ENCODE data around the gene APBA1. TPM values are rescaled to one million over a fixed set of nuclear protein-coding genes. Genes with fewer than 3 reads are reported as not detected.

Gene APBA1
- total RNA-seq, 1 donor from 2014 or later, result 8.7 TPM

GRCh38 chr9:69494763-69495162 is 177.4 kb downstream of the APBA1 start:
- DNase-seq (ENCODE audit: low spot score in 2 of 2), result no peak
- Histone ChIP-seq H3K4me3 (no peak overlapping the region), H3K36me3 (no peaks in the 10 kb centered on the region), H3K9me3 (no peaks in the 10 kb centered on the region), H3K27me3 (no peaks in the 10 kb centered on the region), H3K27ac (no peak overlapping the region), H3K4me1 (no peaks in the 10 kb centered on the region)
- intact Hi-C loops (cut with DNase I), result no loop called here
- TF ChIP-seq CTCF (IDR thresholded peaks at IDR 0.05), result no peak

DNA sequence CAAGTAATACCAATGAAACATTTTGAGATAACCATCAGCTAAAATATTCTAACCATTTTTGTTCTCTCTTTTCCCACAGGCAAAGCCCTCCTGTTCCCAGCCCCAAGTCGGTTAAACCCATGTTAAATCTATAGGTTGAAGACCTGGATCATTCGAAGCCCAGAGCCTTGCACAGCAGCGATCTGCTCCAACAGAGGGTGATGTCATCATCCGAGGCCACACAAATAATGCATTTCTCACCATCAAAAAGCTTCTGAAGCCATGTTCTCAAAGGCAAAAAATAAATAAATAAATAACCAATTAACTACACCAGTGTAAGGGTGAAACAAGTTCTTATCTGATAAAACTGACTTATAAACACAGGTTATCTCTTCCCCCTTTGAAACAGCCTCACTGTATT is 178.0 kb downstream of the APBA1 start:
- TF ChIP-seq CTCF (IDR thresholded peaks at IDR 0.05), result no peak

DNA sequence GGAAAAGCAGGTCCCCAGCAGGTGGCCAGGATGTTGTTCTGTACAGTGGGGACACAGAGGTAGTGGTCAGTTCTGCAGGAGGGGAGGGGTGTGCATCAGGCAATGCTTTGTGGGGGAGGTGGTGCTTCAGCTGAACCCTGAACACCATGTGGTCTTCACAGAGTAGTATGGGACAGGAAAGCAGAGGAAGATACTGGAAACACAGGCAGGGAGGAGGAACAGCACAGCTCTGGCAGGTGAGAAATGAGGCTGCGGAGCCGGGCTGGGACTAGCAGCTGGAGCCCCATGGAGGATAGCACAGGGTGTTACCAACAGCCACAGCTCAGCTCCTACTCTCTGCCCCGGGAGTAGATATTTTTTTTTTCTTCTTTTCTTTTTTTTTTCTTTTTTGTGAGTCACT is 185.7 kb downstream of the APBA1 start:
- Histone ChIP-seq H3K4me1 (no peaks in the 10 kb centered on the region), H3K9me3 (no peaks in the 10 kb centered on the region), H3K27ac (no peak overlapping the region), H3K4me3 (no peak overlapping the region), H3K36me3 (no peaks in the 10 kb centered on the region), H3K27me3 (no peaks in the 10 kb centered on the region)
- intact Hi-C loops (cut with DNase I), result no loop called here
- no peak for TF ChIP-seq CTCF (IDR thresholded peaks at IDR 0.05)
- DNase-seq (ENCODE audit: low spot score in 2 of 2), result no peak

More for the DNA sequence above, 178.0 kb downstream of the APBA1 start:
- Histone ChIP-seq H3K36me3 (no peaks in the 10 kb centered on the region), H3K27ac (no peak overlapping the region), H3K27me3 (no peaks in the 10 kb centered on the region), H3K4me3 (no peak overlapping the region), H3K9me3 (no peaks in the 10 kb centered on the region), H3K4me1 (no peaks in the 10 kb centered on the region)
- DNase-seq (ENCODE audit: low spot score in 2 of 2), result no peak
- intact Hi-C loops (cut with DNase I), result no loop called here

- Histone ChIP-seq H3K4me1 (no peaks in the 10 kb centered on the region), H3K9me3 (no peaks in the 10 kb centered on the region), H3K4me3 (no peak overlapping the region), H3K27me3 (no peaks in the 10 kb centered on the region), H3K36me3 (no peaks in the 10 kb centered on the region), H3K27ac (no peak overlapping the region)
- no peak for TF ChIP-seq CTCF (IDR thresholded peaks at IDR 0.05)
- DNase-seq (ENCODE audit: low spot score in 2 of 2), result no peak
- intact Hi-C loops (cut with DNase I), result no loop called here
These were observed 186.7 kb downstream of the APBA1 start for GRCh38 chr9:69485466-69485865.

GRCh38 chr9:69483886-69484422 is 188.2 kb downstream of the APBA1 start:
- intact Hi-C loops (cut with DNase I), result no loop called here
- TF ChIP-seq CTCF (IDR thresholded peaks at IDR 0.05), result no peak
- DNase-seq (ENCODE audit: low spot score in 2 of 2), result no peak

GRCh38 chr9:69476797-69477196 is 195.4 kb downstream of the APBA1 start:
- no peak for TF ChIP-seq CTCF (IDR thresholded peaks at IDR 0.05)
- no peak overlapping the region for H3K4me3 ChIP-seq
- no peaks in the 10 kb centered on the region for H3K27me3 ChIP-seq
- no peaks in the 10 kb centered on the region for H3K4me1 ChIP-seq
- H3K27ac ChIP-seq, result no peak overlapping the region
- H3K36me3 ChIP-seq, result no peaks in the 10 kb centered on the region
- no peak for DNase-seq (ENCODE audit: low spot score in 2 of 2)
- intact Hi-C loops (cut with DNase I), result no loop called here
- no peaks in the 10 kb centered on the region for H3K9me3 ChIP-seq

More at GRCh38 chr9:69483886-69484422, 188.2 kb downstream of the APBA1 start:
- Histone ChIP-seq H3K36me3 (no peaks in the 10 kb centered on the region), H3K27me3 (no peaks in the 10 kb centered on the region), H3K9me3 (no peaks in the 10 kb centered on the region), H3K4me1 (no peaks in the 10 kb centered on the region), H3K4me3 (no peak overlapping the region), H3K27ac (no peak overlapping the region)

Measured in ascending aorta (tissue), 2 donors.